ENCODE measurements around the gene CCDC197.

CCDC197 gene

GRCh38 chr14:93997082-93997481, at the start of gene CCDC197:
Gene CCDC197 (plus strand): TSS chr14:93997301. CDS start chr14:93998132, 831 bp downstream.
- intact Hi-C loops (cut with DNase I), result no loop called here
- DNase-seq, result no peak

- intact Hi-C loops (cut with DNase I), result no loop called here
- no peak for DNase-seq
These were observed 47.5 kb upstream of the CCDC197 start for GRCh38 chr14:93949511-93950075.

GRCh38 chr14:93950948-93951634, 46.0 kb upstream of the CCDC197 start:
- no peak for DNase-seq

GRCh38 chr14:93951635-93952540, 45.2 kb upstream of the CCDC197 start:
- DNase-seq, result no peak
- intact Hi-C loops (cut with DNase I), result no loop called here

More at GRCh38 chr14:93950948-93951634, 46.0 kb upstream of the CCDC197 start:
- intact Hi-C loops (cut with DNase I), result no loop called here

- no peak for DNase-seq
- intact Hi-C loops (cut with DNase I), result no loop called here
These were observed 44.3 kb upstream of the CCDC197 start for GRCh38 chr14:93952829-93953228.

GRCh38 chr14:93953263-93953662, 43.8 kb upstream of the CCDC197 start:
- DNase-seq, result no peak
- intact Hi-C loops (cut with DNase I), result no loop called here

GRCh38 chr14:93953739-93954515, 43.2 kb upstream of the CCDC197 start:
- no peak for DNase-seq
- intact Hi-C loops (cut with DNase I), result no loop called here

- intact Hi-C loops (cut with DNase I), result no loop called here
These were observed 42.6 kb upstream of the CCDC197 start for GRCh38 chr14:93954516-93954830.

GRCh38 chr14:93954900-93955849, 41.9 kb upstream of the CCDC197 start:
- DNase-seq, result peak in 3 of 42 donors; percentile 19 to 21 (median 21)
- intact Hi-C loops (cut with DNase I), result no loop called here

More at GRCh38 chr14:93954516-93954830, 42.6 kb upstream of the CCDC197 start:
- no peak for DNase-seq

- no peak for DNase-seq
- intact Hi-C loops (cut with DNase I), result no loop called here
These were observed 41.1 kb upstream of the CCDC197 start for GRCh38 chr14:93955850-93956481.

- DNase-seq, result no peak
- intact Hi-C loops (cut with DNase I), result no loop called here
These were observed 40.4 kb upstream of the CCDC197 start for GRCh38 chr14:93956514-93957332.

GRCh38 chr14:93957333-93957710, 39.8 kb upstream of the CCDC197 start:
- intact Hi-C loops (cut with DNase I), result no loop called here
- DNase-seq, result no peak

GRCh38 chr14:93957751-93958566, 39.1 kb upstream of the CCDC197 start:
- intact Hi-C loops (cut with DNase I), result no loop called here
- no peak for DNase-seq

- intact Hi-C loops (cut with DNase I), result no loop called here
- no peak for DNase-seq
These were observed 38.4 kb upstream of the CCDC197 start for GRCh38 chr14:93958567-93959238.

Data from head of caudate nucleus (tissue), 42 donors.